Activated T-cell treated with anti-CD3 and anti-CD28 coated beads for 4 hours (primary cell): ENCODE measurements around the gene YRDC.

Experiments
- DNase-seq: peaks from one replicate; pipeline ENCODE4 v3.0.0-alpha.2; 2020

YRDC gene

DNA sequence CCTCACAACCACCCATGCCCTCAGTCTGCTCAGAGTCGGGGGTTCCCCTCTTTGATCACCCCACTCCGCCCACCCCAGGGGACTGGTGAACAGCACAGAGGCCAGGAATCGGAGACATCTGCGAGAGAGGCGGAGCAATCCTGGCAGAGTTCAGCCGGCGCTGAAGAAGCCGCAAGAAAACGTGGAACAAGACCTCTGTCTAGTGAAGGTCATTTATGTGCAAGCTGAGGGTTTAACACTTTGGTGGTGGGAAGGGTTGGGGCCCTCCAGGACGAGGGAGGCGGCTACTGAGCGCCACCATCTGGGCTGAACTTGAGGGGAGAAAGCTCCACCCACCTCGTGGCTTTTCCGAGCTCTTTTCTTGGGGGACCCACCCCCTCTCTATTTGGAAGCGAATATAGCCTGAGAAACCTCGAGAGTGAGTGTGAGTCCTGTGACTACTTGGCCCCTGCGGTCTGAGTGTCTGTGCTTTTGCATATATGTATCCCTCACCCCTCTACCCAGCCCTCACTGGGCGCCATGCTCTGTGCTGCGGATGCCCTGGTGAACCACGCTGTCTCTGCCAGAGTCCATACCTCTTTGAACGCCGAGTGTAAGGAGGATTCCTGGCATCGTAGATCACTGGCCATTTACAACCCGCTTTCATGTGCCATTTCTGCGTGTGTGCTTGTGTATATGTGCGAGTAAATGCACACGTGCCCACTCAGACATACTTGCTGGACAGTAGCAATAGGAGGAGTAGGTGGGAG, 41.9 kb downstream of the YRDC start:
- DNase-seq: peak; percentile 21

DNA sequence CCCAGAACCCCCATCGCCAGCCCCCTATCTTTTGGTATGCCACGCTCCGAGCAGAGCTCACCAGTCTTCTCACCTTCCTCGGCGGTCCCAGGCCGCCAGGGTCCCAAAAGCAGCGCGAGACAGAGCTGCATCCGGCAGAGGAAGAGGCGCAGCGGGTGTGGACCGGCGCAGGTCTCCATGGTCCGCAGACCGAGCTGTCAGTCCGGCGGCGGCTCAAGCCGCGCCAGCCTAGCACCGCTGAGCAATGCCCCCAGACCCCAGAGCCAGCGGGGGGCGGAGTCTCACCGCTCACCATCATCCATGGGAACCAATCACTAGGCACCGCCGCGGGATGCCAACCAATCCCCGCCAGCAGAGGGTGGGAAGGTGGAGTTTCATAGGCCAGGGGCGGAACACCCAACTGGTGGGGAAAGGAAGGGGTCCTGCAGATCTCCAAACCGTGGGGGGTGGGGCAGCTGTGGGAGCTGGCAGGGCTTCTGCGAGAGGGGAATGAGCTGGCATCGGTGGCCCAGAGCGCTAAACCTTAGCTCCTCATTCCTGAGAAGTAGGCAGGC, 43.0 kb downstream of the YRDC start, which contains the start of gene EPHA10:
TSS of gene EPHA10 (minus strand) at position 233 of the 554 bp plus-strand sequence. CDS start at position 179, 54 bp downstream.
- no peak for DNase-seq

DNA sequence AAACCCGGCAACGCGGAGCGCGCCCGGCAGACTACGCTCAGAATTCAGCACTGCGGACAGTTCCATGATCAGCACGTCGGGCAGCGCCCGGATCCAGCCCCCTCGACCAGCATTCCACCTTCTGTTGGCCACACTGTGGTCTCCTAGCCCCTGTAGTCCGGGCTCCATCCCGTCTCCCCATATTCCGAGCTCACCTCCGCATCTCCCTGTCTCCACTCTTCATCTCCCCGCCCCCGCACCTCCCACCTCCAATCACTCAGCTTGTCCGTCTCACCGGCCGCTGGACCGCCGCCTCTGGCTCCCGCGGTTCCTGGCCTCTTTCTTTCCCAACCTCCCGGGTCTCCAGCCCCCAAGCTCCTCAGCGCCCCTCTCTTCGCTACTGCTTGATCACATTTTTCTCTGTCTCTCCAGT, 43.6 kb downstream of the YRDC start:
- no peak for DNase-seq

DNA sequence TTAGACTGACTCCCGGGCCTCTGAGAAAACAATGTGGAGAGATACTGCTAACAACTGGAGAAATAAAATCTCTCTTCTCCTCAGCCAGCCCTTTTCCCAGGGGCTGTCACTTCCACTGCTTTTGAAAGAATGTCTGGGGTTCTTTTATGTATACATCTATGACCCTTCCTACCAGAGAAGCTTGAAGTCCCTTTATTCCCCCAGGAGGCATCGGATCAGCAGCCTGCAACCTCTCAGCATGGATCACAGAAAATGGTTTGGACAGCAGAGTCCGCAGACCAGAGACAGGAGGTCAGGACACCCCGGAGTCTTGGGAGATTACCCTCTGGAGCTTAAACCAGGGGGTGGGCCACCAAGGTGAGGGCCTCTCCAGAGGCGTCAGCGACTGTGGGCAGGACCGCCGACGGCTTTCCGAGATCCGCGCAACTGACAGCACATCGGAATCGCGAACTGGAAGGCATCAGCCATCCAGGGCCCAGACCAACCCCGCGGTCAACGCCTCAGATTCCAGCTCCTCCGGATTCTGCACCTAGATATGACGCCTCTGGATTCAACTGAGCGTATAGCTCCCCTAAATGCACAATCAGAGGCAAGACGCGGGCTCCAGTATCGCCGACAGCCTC, 44.1 kb downstream of the YRDC start:
- DNase-seq: no peak

DNA sequence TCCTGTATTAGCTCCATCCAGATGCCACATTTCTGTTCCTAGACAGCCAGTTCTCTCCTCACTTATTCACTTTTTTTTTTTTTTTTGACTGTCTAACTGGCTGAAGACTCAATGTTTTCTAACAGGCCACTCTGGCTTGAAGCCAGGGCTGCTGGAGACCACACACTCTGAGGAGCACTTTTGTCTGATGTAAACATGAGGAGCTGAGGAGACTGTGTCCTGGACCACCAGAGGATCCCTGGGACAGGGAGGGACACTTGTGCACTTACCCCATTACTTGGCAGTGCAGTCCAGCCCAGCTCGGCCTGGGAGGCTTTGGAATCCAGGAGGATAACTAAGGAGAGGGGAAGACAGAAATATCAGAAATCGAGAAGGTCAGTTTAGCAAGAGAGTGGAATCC, 45.5 kb downstream of the YRDC start:
- no peak for DNase-seq

DNA sequence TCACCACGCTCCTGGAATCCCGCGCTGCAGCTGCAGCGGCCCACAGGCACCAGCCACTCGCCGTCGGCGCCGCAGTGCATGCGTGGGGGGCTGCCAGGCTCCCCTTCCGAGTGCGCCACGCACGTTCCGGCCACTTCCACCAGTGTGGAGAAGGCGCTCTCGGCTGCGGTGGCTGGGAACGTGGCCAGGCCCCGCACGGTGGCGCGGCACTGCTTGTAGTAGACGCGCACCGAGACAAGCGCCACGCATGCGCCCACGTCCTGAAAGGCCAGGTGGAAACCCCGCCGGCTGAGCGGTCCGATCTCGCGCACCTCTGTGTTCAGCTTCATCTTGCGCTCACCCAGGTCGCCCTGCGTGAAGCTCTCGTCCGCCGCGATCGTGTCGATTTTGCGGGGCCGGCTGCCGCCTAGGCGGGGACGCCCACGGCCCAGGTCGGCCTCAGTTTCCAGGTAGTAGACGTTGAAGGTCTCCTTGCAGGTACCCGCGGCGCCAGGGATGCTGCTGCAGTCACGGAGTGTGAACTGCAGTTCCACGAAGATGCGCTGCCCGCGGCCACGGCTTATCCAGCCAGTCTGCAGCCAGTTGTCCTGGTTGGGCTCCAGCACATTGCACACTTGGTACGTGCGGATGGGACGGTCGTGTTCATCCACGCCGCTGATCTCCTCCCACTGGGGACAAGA, 46.5 kb downstream of the YRDC start:
- no peak for DNase-seq

DNA sequence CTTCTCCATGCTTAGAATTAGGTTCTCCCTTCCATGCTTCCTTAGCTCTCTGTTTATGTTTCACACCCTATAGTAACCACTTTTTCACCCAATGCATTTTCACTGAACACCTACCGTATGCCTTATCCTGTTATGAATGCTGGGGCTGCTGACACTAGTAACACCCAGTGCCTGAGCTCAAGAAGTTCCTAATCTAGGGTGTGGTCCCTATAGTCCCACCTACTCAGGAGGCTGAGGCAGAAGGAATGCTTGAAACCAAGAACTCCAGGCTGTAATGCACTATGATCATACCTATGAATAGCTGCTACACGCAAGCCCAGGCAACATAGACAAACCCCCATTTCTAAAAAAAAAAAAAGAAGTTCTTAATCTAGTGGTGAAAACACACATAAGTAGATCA, 48.6 kb downstream of the YRDC start:
- DNase-seq: no peak

DNA sequence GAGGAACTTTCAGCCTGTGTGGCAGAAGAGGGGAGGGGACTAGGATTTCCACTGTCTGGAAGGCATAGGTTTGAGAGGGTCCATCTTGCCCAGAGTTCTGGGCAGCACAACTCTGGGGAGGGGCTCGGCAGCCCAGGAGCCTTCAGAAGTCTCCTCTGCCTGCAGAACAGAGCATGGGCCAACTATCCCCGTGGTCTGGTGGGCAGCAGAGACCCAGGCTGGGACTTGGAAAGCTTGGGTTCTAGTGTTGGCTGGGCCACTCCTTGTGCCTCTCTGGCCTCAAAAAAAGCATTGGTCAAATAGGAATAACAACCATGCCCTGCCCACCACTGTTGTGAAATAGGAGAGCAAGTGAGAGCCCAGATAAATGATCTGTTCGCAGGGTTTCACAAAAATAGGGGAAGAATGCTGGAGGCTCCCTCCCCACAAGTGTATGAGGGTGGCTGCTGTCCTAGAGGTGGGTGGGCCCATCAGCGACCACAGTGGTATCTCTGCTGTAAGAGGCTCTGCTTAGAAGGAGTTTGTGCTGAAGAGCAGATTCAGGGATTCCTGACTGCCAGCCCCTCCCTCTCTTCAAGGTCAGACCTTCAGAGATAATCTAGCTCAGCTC, 52.0 kb downstream of the YRDC start:
- no peak for DNase-seq

DNA sequence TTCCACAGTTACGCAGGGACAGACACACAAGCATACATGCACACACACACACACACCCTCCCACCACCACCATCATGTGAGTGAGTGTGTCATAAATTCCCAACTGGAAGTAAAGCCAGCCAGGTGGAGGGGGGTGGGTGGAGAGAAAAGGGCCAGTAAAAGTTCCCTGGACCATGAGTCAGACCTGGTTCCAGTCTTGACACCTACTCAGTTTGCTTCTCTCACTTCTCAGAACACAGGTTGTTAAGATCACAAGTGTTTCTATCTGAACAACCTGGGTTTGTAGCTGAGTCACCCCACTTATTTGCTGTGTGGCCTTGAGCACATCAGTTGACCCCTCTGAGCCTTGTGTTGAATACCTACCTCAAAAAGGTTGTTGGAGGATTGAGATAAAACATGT, 52.7 kb downstream of the YRDC start:
- no peak for DNase-seq

DNA sequence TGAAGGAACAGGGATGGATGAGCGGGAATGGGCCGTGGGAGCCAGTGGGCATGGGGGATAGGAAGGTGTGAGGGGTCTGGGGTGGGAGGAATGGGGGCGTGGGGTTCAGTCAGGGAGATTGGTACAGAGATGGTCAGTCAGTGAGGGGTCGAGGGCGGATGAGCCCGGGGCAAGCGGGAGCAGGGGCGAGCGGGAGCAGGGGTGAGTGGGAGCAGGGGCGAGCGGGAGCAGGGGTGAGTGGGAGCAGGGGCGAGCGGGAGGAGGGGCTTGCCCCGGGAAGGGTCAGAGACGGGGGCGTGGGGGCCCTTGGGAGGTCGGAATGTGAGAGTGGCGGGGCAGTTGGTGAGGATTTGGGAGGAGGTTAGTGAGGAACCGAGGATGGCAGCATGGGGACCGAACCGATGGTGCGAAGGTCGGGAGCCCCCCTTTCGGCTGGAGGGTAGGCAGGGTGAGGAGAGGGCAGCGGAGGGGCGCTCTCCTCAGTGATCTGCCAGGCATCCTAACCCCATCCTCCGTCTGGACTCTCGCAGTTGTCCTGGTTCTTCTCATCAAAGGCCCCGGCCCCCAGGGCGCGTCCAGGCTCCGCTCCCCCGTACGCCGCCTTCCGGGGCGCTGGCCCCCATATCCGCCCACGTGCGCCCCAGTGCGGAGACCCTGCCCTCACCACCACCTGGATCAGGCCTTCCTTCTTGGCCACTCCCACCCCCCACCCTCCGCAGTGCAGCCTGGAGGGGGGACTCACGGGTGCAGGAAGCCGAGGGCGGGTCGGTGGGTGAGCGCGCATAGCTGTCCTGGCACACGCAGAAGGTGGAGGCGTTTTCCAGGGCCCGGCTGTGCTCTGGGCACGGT, 54.3 kb downstream of the YRDC start:
- no peak for DNase-seq
